Prostate gland (tissue), 2 donors: ENCODE results near the gene MRPL51.

Experiments used
- CTCF ChIP-seq, 4 experiments: fragments of 200-600 bp in 2 of 4; fragments of 450-650 bp in 2 of 4; sonication (generic) in 2 of 4; IDR thresholded peaks; 1 replicate in 3 of 4; 2 replicates in 1 of 4; pipeline ENCODE4 v1.5.1; 2016 to 2019; ENCODE audit warnings: antibody characterized with exemption in 4 of 4, mild to moderate bottlenecking in 2 of 4, moderate library complexity in 2 of 4
- POLR2A ChIP-seq: fragments of 450-650 bp; IDR thresholded peaks from one replicate; pipeline ENCODE4 v1.6.1; 2016; ENCODE audit warnings: antibody characterized with exemption, mild to moderate bottlenecking
- POLR2AphosphoS5 ChIP-seq: sonication (generic); formaldehyde crosslinking; IDR thresholded peaks from one replicate; pipeline ENCODE4 v1.6.1; 2017; ENCODE audit warnings: antibody characterized with exemption

- TF ChIP-seq POLR2A (no peak), CTCF (IDR thresholded peaks at IDR 0.05) (no peak), POLR2AphosphoS5 (no peak)
Measured at GRCh38 chr12:6507102-6507998, 14.3 kb upstream of the MRPL51 start.
